Large intestine (tissue), 3 donors: ENCODE measurements around the gene APOA4. TPM values are rescaled to one million over a fixed set of nuclear protein-coding genes. Genes with fewer than 3 reads are reported as not detected.
"Not testable (repeated sequence)": the region's sequence is repeated elsewhere in the genome, so short reads cannot be mapped to it uniquely, and the experiment has no call there.

Source experiments
- DNase-seq, 2 donors: peaks; one replicate each; pipeline versions ENCODE4 v3.0.0 to v3.0.0-alpha.2; 2013
- H3K27ac ChIP-seq: one replicate; pipeline ENCODE4 v1.5.1; 2013; ENCODE audit warnings: low read length
- H3K27me3 ChIP-seq: 2 replicates; pipeline ENCODE4 v1.6.1; 2013; ENCODE audit warnings: low read length; ENCODE audit not compliant: control insufficient read depth, insufficient read depth
- H3K36me3 ChIP-seq: 2 replicates; pipeline ENCODE4 v1.6.1; 2013; ENCODE audit warnings: low read length; ENCODE audit not compliant: control insufficient read depth, insufficient read depth
- H3K4me1 ChIP-seq: one replicate; pipeline ENCODE4 v1.6.1; 2013; ENCODE audit warnings: low read length; ENCODE audit not compliant: control insufficient read depth, insufficient read depth
- H3K4me3 ChIP-seq: one replicate; pipeline ENCODE4 v1.5.1; 2013; ENCODE audit warnings: low read length
- H3K9me3 ChIP-seq: one replicate; pipeline ENCODE4 v1.6.1; 2013; ENCODE audit warnings: mild to moderate bottlenecking, low read depth, low read length, moderate library complexity; ENCODE audit not compliant: control insufficient read depth
- WGBS: methylation state at CpG from one replicate; pipeline ENCODE4 v1.1.5; 2013; ENCODE audit warnings: low lambda C conversion rate; ENCODE audit not compliant: insufficient coverage; 5-methylcytosine and 5-hydroxymethylcytosine counted together
- polyA plus RNA-seq: library from polyadenylated mRNA; unstranded; fragments of 120-200 nt; gene quantifications from one replicate; pipeline ENCODE4 v1.2.1, GENCODE V29; 2013

The APOA4 gene
- polyA plus RNA-seq, 1 donor = 4,166 TPM

GRCh38 chr11:116840224-116840745 is 17.2 kb upstream of the APOA4 start:
- peak overlapping the region; percentile 96 for H3K27ac ChIP-seq
- DNase-seq = no peak
- H3K4me1 ChIP-seq = peaks cover 73% of the 10 kb centered on the region
- no CpG with 5 or more reads among the region's 6 CpGs for WGBS
- peaks cover 14% of the 10 kb centered on the region for H3K36me3 ChIP-seq
- no peaks in the 10 kb centered on the region for H3K27me3 ChIP-seq
- no peaks in the 10 kb centered on the region for H3K9me3 ChIP-seq
- no peak overlapping the region for H3K4me3 ChIP-seq

- peak; percentile 82 to 91 for DNase-seq
- Histone ChIP-seq H3K4me1 (peaks cover 69% of the 10 kb centered on the region), H3K27ac (peak overlapping the region; percentile 96), H3K9me3 (no peaks in the 10 kb centered on the region), H3K36me3 (peaks cover 6% of the 10 kb centered on the region), H3K27me3 (no peaks in the 10 kb centered on the region), H3K4me3 (no peak overlapping the region)
- no CpG with 5 or more reads among the region's 6 CpGs for WGBS
These were observed 15.4 kb upstream of the APOA4 start for GRCh38 chr11:116838321-116839084.

- no CpG with 5 or more reads among the region's 19 CpGs for WGBS
- peak within 1 kb of the TSS; percentile 74 for H3K4me3 ChIP-seq
- no peaks in the 10 kb centered on the region for H3K9me3 ChIP-seq
- no peaks in the 10 kb centered on the region for H3K27me3 ChIP-seq
- peaks cover 66% of the 10 kb centered on the region for H3K4me1 ChIP-seq
- DNase-seq = peak; percentile 88 to 89
- peaks cover 8% of the 10 kb centered on the region for H3K36me3 ChIP-seq
- peak within 1 kb of the TSS; percentile 96 for H3K27ac ChIP-seq
These were observed 14.4 kb upstream of the APOA4 start, which contains the start of gene APOA1 for GRCh38 chr11:116837231-116838091. Gene APOA1, minus strand, starts transcription at chr11:116837622. Its CDS starts 235 bp downstream, at chr11:116837387.

- Histone ChIP-seq H3K36me3 (peaks cover 10% of the 10 kb centered on the region), H3K27me3 (no peaks in the 10 kb centered on the region), H3K4me3 (peak overlapping the region; percentile 74), H3K9me3 (no peaks in the 10 kb centered on the region), H3K27ac (peak overlapping the region; percentile 96), H3K4me1 (peaks cover 68% of the 10 kb centered on the region)
- DNase-seq = peak in 1 of 2 donors; percentile 51
- WGBS = no CpG with 5 or more reads among the region's 7 CpGs
These were observed 13.5 kb upstream of the APOA4 start for GRCh38 chr11:116836632-116836991.

GRCh38 chr11:116835791-116836631 is 12.9 kb upstream of the APOA4 start:
- Histone ChIP-seq H3K27me3 (no peaks in the 10 kb centered on the region), H3K9me3 (no peaks in the 10 kb centered on the region), H3K36me3 (peaks cover 10% of the 10 kb centered on the region), H3K4me1 (peaks cover 64% of the 10 kb centered on the region), H3K4me3 (peak overlapping the region; percentile 74), H3K27ac (peak overlapping the region; percentile 96)
- DNase-seq = peak; percentile 92 to 95
- WGBS = 20% methylated on average over 1 of the region's 57 CpGs

GRCh38 chr11:116835042-116835772 is 12.1 kb upstream of the APOA4 start:
- Histone ChIP-seq H3K4me3 (peak overlapping the region; percentile 74), H3K27me3 (no peaks in the 10 kb centered on the region), H3K27ac (peak overlapping the region; percentile 96), H3K36me3 (peaks cover 10% of the 10 kb centered on the region), H3K4me1 (peaks cover 61% of the 10 kb centered on the region), H3K9me3 (no peaks in the 10 kb centered on the region)
- no peak for DNase-seq
- WGBS = no CpG with 5 or more reads among the region's 28 CpGs

GRCh38 chr11:116834535-116835041 is 11.5 kb upstream of the APOA4 start:
- not testable (repeated sequence) for H3K9me3 ChIP-seq, H3K36me3 ChIP-seq, DNase-seq, H3K27me3 ChIP-seq
- no CpG with 5 or more reads among the region's 13 CpGs for WGBS
- Histone ChIP-seq H3K4me1 (peaks cover 62% of the 10 kb centered on the region), H3K4me3 (peak overlapping the region; percentile 74), H3K27ac (peak overlapping the region; percentile 96)

GRCh38 chr11:116833816-116834534 is 10.9 kb upstream of the APOA4 start:
- Histone ChIP-seq H3K9me3 (no peaks in the 10 kb centered on the region), H3K27ac (peak overlapping the region; percentile 97), H3K4me3 (no peak overlapping the region), H3K36me3 (peaks cover 10% of the 10 kb centered on the region), H3K4me1 (peaks cover 60% of the 10 kb centered on the region), H3K27me3 (no peaks in the 10 kb centered on the region)
- DNase-seq = peak in 1 of 2 donors; percentile 71
- no CpG with 5 or more reads among the region's 14 CpGs for WGBS

- Histone ChIP-seq H3K4me1 (peaks cover 61% of the 10 kb centered on the region), H3K27ac (peak overlapping the region; percentile 97), H3K4me3 (no peak overlapping the region), H3K9me3 (no peaks in the 10 kb centered on the region), H3K27me3 (no peaks in the 10 kb centered on the region), H3K36me3 (peaks cover 10% of the 10 kb centered on the region)
- no peak for DNase-seq
- WGBS = 90% methylated on average over 2 of the region's 10 CpGs
These were observed 10.3 kb upstream of the APOA4 start for GRCh38 chr11:116833491-116833815.
